H9 (cell line): ENCODE data around the gene ZNF200. TPM values are rescaled to one million over a fixed set of nuclear protein-coding genes. Genes with fewer than 3 reads are reported as not detected.

Source experiments
- DNase-seq: peaks from one replicate; pipeline ENCODE4 v3.0.0-alpha.2; 2017
- H2AFZ ChIP-seq: one replicate; pipeline ENCODE4 v1.6.1; 2013; ENCODE audit warnings: mild to moderate bottlenecking, low read length, control low read depth, moderate library complexity
- H2AK5ac ChIP-seq: 2 replicates; pipeline ENCODE4 v1.6.1; 2013; ENCODE audit warnings: low read length, control low read depth, mixed read lengths; ENCODE audit not compliant: insufficient read length
- H2BK120ac ChIP-seq: one replicate; pipeline ENCODE4 v1.6.1; 2013; ENCODE audit warnings: low read depth, mild to moderate bottlenecking, low read length, control low read depth, inconsistent platforms; ENCODE audit not compliant: poor library complexity, severe bottlenecking
- H2BK12ac ChIP-seq: 2 replicates; pipeline ENCODE4 v1.6.1; 2013; ENCODE audit warnings: low read length, control low read depth, mixed read lengths, low read depth; ENCODE audit not compliant: insufficient read length
- H2BK15ac ChIP-seq: 2 replicates; pipeline ENCODE4 v1.6.1; 2013; ENCODE audit warnings: low read depth, low read length, control low read depth
- H2BK20ac ChIP-seq: one replicate; pipeline ENCODE4 v1.6.1; 2013; ENCODE audit warnings: low read depth, mild to moderate bottlenecking, low read length, control low read depth, inconsistent platforms; ENCODE audit not compliant: poor library complexity, severe bottlenecking
- H2BK5ac ChIP-seq: 2 replicates; pipeline ENCODE4 v1.6.1; 2013; ENCODE audit warnings: low read length, control low read depth, mixed read lengths; ENCODE audit not compliant: insufficient read length
- H3K14ac ChIP-seq: 2 replicates; pipeline ENCODE4 v1.6.1; 2013; ENCODE audit warnings: low read length, control low read depth; ENCODE audit not compliant: insufficient read depth
- H3K18ac ChIP-seq: 2 replicates; pipeline ENCODE4 v1.6.1; 2013; ENCODE audit warnings: low read depth, mild to moderate bottlenecking, mixed read lengths, low read length, control low read depth; ENCODE audit not compliant: insufficient read length
- H3K23ac ChIP-seq: 2 replicates; pipeline ENCODE4 v1.6.1; 2013; ENCODE audit warnings: low read length, control low read depth, mixed read lengths, low read depth; ENCODE audit not compliant: insufficient read length
- H3K23me2 ChIP-seq: 2 replicates; pipeline ENCODE4 v1.6.1; 2013; ENCODE audit warnings: low read depth, mild to moderate bottlenecking, mixed read lengths, low read length, control low read depth; ENCODE audit not compliant: insufficient read length, poor library complexity, severe bottlenecking
- H3K27ac ChIP-seq: 2 replicates; pipeline ENCODE4 v1.5.1; 2013; ENCODE audit warnings: low read length, control low read depth, mixed read lengths, low read depth; ENCODE audit not compliant: insufficient read length
- H3K27me3 ChIP-seq: 2 replicates; pipeline ENCODE4 v1.6.1; 2013; ENCODE audit warnings: low read length, control low read depth, inconsistent platforms; ENCODE audit not compliant: insufficient read depth
- H3K4ac ChIP-seq: 2 replicates; pipeline ENCODE4 v1.6.1; 2013; ENCODE audit warnings: low read depth, mild to moderate bottlenecking, control low read depth, inconsistent platforms, low read length, moderate library complexity
- H3K4me1 ChIP-seq: 2 replicates; pipeline ENCODE4 v1.6.1; 2013; ENCODE audit warnings: low read length, control low read depth, inconsistent platforms; ENCODE audit not compliant: insufficient read depth
- H3K4me2 ChIP-seq: 2 replicates; pipeline ENCODE4 v1.6.1; 2013; ENCODE audit warnings: low read length, control low read depth, mixed read lengths; ENCODE audit not compliant: insufficient read length, insufficient read depth
- H3K56ac ChIP-seq: 2 replicates; pipeline ENCODE4 v1.6.1; 2013; ENCODE audit warnings: low read depth, mild to moderate bottlenecking, mixed read lengths, low read length, control low read depth; ENCODE audit not compliant: insufficient read length
- H3K79me1 ChIP-seq: 2 replicates; pipeline ENCODE4 v1.6.1; 2013; ENCODE audit warnings: low read depth, mild to moderate bottlenecking, moderate library complexity, low read length, control low read depth, inconsistent platforms; ENCODE audit not compliant: insufficient read depth, poor library complexity, severe bottlenecking
- H3K79me2 ChIP-seq: 2 replicates; pipeline ENCODE4 v1.6.1; 2013; ENCODE audit warnings: low read length, control low read depth, inconsistent platforms; ENCODE audit not compliant: insufficient read depth
- H3K9ac ChIP-seq: 2 replicates; pipeline ENCODE4 v1.6.1; 2013; ENCODE audit warnings: low read length, control low read depth, mixed read lengths; ENCODE audit not compliant: insufficient read length; ENCODE audit errors: extremely low read depth
- H3K9me3 ChIP-seq: one replicate; pipeline ENCODE4 v1.6.1; 2013; ENCODE audit warnings: low read depth, low read length, inconsistent platforms; ENCODE audit not compliant: control insufficient read depth
- H3T11ph ChIP-seq: one replicate; pipeline ENCODE4 v1.6.1; 2013; ENCODE audit warnings: mild to moderate bottlenecking, low read length, control low read depth, inconsistent platforms
- H4K20me1 ChIP-seq: one replicate; pipeline ENCODE4 v1.6.1; 2013; ENCODE audit not compliant: control insufficient read depth, insufficient read length, insufficient read depth
- H4K5ac ChIP-seq: 2 replicates; pipeline ENCODE4 v1.6.1; 2013; ENCODE audit warnings: low read depth, mild to moderate bottlenecking, mixed read lengths, low read length, control low read depth; ENCODE audit not compliant: insufficient read length
- H4K8ac ChIP-seq: replicated peaks from 2 replicates; pipeline ENCODE4 v1.6.1; 2013; ENCODE audit warnings: low read length, control low read depth, mixed read lengths, low read depth; ENCODE audit not compliant: insufficient read length
- H4K91ac ChIP-seq: 2 replicates; pipeline ENCODE4 v1.6.1; 2013; ENCODE audit warnings: low read depth, mild to moderate bottlenecking, moderate library complexity, mixed read lengths, low read length, control low read depth; ENCODE audit not compliant: insufficient read length
- H3K27ac Mint-ChIP-seq, 3 experiments: 2 replicates in 2 of 3; 3 replicates in 1 of 3; pipeline ENCODE4 v1.8.0; 2020 to 2021; ENCODE audit warnings: mixed read lengths in 3 of 3, mild to moderate bottlenecking in 1 of 3, moderate library complexity in 1 of 3
- H3K27me3 Mint-ChIP-seq: 2 replicates; pipeline ENCODE4 v1.8.0; 2021; ENCODE audit warnings: low read depth, mild to moderate bottlenecking, moderate library complexity, mixed read lengths
- H3K36me3 Mint-ChIP-seq, 3 experiments: 2 replicates in 2 of 3; 3 replicates in 1 of 3; pipeline ENCODE4 v1.8.0; 2020 to 2021; ENCODE audit warnings: low read depth in 3 of 3, mixed read lengths in 3 of 3; ENCODE audit not compliant: insufficient read depth in 1 of 3
- H3K4me1 Mint-ChIP-seq, 2 experiments: 2 replicates each; pipeline ENCODE4 v1.8.0; 2020; ENCODE audit warnings: mixed read lengths in 2 of 2
- H3K4me3 Mint-ChIP-seq, 2 experiments: 2 replicates in 1 of 2; 3 replicates in 1 of 2; pipeline ENCODE4 v1.8.0; 2020 to 2021; ENCODE audit warnings: mild to moderate bottlenecking in 2 of 2, mixed read lengths in 2 of 2, moderate library complexity in 1 of 2
- H3K9me3 Mint-ChIP-seq, 2 experiments: 2 replicates in 1 of 2; 3 replicates in 1 of 2; pipeline ENCODE4 v1.8.0; 2020; ENCODE audit warnings: mild to moderate bottlenecking in 2 of 2, mixed read lengths in 2 of 2, moderate library complexity in 1 of 2
- whole genome bisulfite sequencing: extraction: QIAGEN DNeasy Blood & Tissue Kit; methylation state at CpG from one replicate; pipeline ENCODE4 v1.1.7; 2013; ENCODE audit warnings: missing lambda C conversion rate, low lambda C conversion rate, mixed read lengths; ENCODE audit not compliant: insufficient read length; ENCODE audit errors: extremely low coverage; 5-methylcytosine and 5-hydroxymethylcytosine counted together
- total RNA-seq: library from RNA; stranded (reverse); gene quantifications from 2 replicates; pipeline ENCODE4 v1.2.1, GENCODE V29; 2021
- TF ChIP-seq, protein P1 (sequence below): fragments of 200-600 bp; sonication (generic); conservative IDR thresholded peaks from 3 replicates; pipeline ENCODE4 v1.8.0; 2021; ENCODE audit warnings: antibody characterized with exemption, mild to moderate bottlenecking

Gene ZNF200
- total RNA-seq, 1 experiment from 2014 or later = 14.9 TPM

GRCh38 chr16:3194792-3195191 lies 40.2 kb downstream of the ZNF200 start:
- Histone ChIP-seq H3K56ac (no peak overlapping the region), H3K23ac (no peak overlapping the region), H4K20me1 (no peaks in the 10 kb centered on the region), H2AK5ac (no peak overlapping the region), H3K27me3 (peaks cover 2% of the 10 kb centered on the region; the same call in 1 of the 2 replicates), H3K4me1 (no peaks in the 10 kb centered on the region), H3K4me2 (no peak overlapping the region), H3T11ph (no peak overlapping the region), H3K9me3 (no peaks in the 10 kb centered on the region), H2BK5ac (no peak overlapping the region), H3K9ac (no peak overlapping the region), H2BK20ac (no peak overlapping the region), H3K79me2 (no peaks in the 10 kb centered on the region), H3K4ac (no peak overlapping the region), H4K8ac (no peak overlapping the region), H2AFZ (no peak overlapping the region), H4K5ac (no peak overlapping the region), H3K18ac (no peak overlapping the region), H4K91ac (no peak overlapping the region), H3K23me2 (peaks cover 15% of the 10 kb centered on the region), H3K79me1 (no peaks in the 10 kb centered on the region), H3K14ac (no peak overlapping the region), H2BK12ac (no peak overlapping the region), H3K27ac (no peak overlapping the region), H2BK120ac (no peak overlapping the region), H2BK15ac (no peak overlapping the region)
- WGBS = no CpG with 5 or more reads among the region's 20 CpGs
- Mint-ChIP-seq H3K27ac (peak overlapping the region in 1 of 3 experiments; percentile 44; a peak in 1 of 7 replicates), H3K4me3 (no peak overlapping the region), H3K36me3 (no peaks in the 10 kb centered on the region; a peak in 1 of 7 replicates), H3K27me3 (peaks cover 60% of the 10 kb centered on the region), H3K4me1 (peaks cover 12 to 15% of the 10 kb centered on the region in 2 experiments), H3K9me3 (peaks cover 0 to 3% of the 10 kb centered on the region in 2 experiments; a peak in 2 of 5 replicates)
- TF ChIP-seq, protein P1, sequence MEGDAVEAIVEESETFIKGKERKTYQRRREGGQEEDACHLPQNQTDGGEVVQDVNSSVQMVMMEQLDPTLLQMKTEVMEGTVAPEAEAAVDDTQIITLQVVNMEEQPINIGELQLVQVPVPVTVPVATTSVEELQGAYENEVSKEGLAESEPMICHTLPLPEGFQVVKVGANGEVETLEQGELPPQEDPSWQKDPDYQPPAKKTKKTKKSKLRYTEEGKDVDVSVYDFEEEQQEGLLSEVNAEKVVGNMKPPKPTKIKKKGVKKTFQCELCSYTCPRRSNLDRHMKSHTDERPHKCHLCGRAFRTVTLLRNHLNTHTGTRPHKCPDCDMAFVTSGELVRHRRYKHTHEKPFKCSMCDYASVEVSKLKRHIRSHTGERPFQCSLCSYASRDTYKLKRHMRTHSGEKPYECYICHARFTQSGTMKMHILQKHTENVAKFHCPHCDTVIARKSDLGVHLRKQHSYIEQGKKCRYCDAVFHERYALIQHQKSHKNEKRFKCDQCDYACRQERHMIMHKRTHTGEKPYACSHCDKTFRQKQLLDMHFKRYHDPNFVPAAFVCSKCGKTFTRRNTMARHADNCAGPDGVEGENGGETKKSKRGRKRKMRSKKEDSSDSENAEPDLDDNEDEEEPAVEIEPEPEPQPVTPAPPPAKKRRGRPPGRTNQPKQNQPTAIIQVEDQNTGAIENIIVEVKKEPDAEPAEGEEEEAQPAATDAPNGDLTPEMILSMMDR = no peak
- DNase-seq = no peak
